Pulmonary artery endothelial cell (primary cell): Measurements from ENCODE around the gene HOXA11. TPM values are rescaled to one million over a fixed set of nuclear protein-coding genes. Genes with fewer than 3 reads are reported as not detected.
A peak's percentile ranks its signal among the peaks of the same experiment; 100 is the strongest.

Source experiments
- DNase-seq: peaks from one replicate; pipeline ENCODE4 v3.0.0-alpha.2; 2011; ENCODE audit warnings: low read depth, low spot score
- total RNA-seq: library from RNA; depleted of rRNA; stranded (reverse); fragments of >200 nt; gene quantifications from 2 replicates; pipeline ENCODE4 v1.2.3, GENCODE V29; 2014

HOXA11 gene
- total RNA-seq, 1 donor from 2014 or later, result not detected

- DNase-seq, result no peak
Observed at GRCh38 chr7:27207348-27207985, 22.4 kb upstream of the HOXA11 start.

- DNase-seq, result no peak
Observed at GRCh38 chr7:27205325-27206280, 20.6 kb upstream of the HOXA11 start.

GRCh38 chr7:27204851-27205322, 19.9 kb upstream of the HOXA11 start:
- DNase-seq, result no peak

- DNase-seq, result no peak
Observed at GRCh38 chr7:27203964-27204594, 19.0 kb upstream of the HOXA11 start.

GRCh38 chr7:27203365-27203953, 18.4 kb upstream of the HOXA11 start:
- no peak for DNase-seq

GRCh38 chr7:27202862-27203134, 17.8 kb upstream of the HOXA11 start:
- no peak for DNase-seq

- no peak for DNase-seq
Observed at GRCh38 chr7:27202018-27202861, 17.2 kb upstream of the HOXA11 start.

- no peak for DNase-seq
Observed at GRCh38 chr7:27201580-27202017, 16.6 kb upstream of the HOXA11 start.

GRCh38 chr7:27200761-27201579, 15.9 kb upstream of the HOXA11 start:
- DNase-seq, result no peak

- no peak for DNase-seq
Observed at GRCh38 chr7:27199849-27200760, 15.1 kb upstream of the HOXA11 start, which contains the start of gene HOXA13. Gene HOXA13, minus strand, starts transcription at chr7:27200091. Its CDS starts 14 bp downstream, at chr7:27200077.

- no peak for DNase-seq
Observed at GRCh38 chr7:27198871-27199801, 14.1 kb upstream of the HOXA11 start.

GRCh38 chr7:27198138-27198841, 13.3 kb upstream of the HOXA11 start:
- no peak for DNase-seq

- no peak for DNase-seq
Observed at GRCh38 chr7:27197137-27198042, 12.4 kb upstream of the HOXA11 start.

- DNase-seq, result peak; percentile 36
Observed at GRCh38 chr7:27196287-27196767, 11.3 kb upstream of the HOXA11 start.

- no peak for DNase-seq
Observed at GRCh38 chr7:27194686-27195379, 9.8 kb upstream of the HOXA11 start.
